Medulla oblongata (tissue), 1 donor: ENCODE results near the gene HOXB9.

ENCODE experiments used
- DNase-seq: peaks from one replicate; pipeline ENCODE4 v3.0.0-alpha.2; 2015; ENCODE audit errors: extremely low spot score

The HOXB9 gene

DNA sequence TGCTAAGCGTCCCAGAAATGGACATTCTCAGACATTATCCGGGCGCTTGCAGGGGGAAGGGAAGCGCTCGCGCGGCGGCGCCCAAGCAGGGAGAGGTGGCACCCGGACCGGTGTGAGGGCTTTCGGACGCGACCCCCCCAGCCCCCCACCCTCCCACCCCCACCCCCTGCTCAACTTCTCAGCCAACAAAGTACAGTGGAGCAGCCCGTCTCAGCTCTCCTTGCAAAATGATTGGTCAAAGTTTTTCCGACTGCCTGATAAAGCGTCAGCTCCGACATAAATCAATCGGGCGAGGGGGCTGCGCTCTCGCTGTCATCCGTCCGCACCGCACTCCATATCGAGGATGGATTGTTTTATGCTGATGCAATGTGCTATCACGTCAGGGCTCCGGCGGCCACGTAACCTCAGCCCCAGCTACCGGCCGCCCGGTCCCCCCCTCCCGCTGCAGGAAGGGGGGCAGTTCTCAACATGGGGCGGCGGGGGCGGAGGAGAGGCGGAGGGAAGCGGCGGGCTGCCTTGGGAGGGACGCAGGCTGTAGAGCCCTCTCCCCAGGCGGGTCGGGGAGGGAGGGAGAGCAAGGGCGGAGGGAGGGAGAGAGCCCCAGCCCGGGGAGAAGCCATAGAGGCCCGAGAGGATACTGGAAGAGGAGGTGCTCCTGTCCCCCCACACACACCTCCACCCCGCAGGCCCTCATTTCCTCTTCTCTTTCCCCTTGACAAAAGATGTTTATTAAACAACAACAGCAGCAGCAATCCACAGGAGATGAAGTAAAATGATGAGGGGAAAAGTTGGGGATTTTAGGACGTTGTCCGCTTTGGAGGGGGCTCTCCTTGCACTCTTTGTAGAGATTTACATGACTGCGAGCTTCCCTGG lies at the start of gene HOXB9:
Gene HOXB9, minus strand, starts transcription at position 114 of the 873 bp plus-strand sequence. Its CDS starts 89 bp downstream, at position 25.
- no peak for DNase-seq

DNA sequence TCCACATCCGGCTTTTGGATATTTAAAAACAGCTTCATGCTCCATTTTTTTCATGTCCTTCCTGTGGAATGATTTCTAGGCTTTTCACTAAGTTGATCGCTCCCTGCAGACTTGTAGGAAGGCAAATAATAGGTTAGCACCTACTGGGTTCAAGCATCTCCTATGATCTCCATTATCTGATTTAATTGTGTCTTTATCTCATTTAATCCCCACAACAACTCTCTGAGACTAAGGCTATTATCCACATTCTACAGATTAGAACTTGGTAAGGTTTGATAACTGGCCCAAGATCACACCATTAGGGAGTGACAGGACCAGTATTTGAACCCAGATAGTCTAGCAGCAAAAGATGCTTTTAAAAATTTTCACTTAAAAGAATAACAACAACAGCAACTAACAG lies 46.2 kb upstream of the HOXB9 start:
- no peak for DNase-seq

DNA sequence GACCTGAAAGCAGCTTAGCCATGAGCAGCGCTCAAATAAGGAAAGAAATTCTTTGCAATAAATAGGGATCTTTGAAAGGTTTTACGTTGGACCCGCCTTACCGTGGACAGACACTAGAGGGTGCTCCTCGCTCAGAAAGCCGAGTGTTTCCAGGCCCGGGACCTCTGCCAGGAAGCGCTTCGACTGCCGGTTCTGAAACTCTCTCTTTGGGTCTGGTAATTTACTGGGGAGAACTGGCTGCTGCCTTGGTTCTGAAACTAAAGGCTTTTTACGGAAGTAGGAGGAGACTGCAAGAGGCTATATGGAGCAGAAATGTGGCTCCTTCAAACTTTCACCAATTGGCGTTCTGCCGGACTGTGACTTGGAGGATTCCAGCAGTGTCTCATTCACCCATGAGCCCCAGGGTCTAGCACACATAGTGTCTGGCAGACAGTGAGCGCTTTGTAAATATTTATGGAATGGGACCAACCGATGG lies 45.6 kb upstream of the HOXB9 start:
- peak; percentile 92 for DNase-seq

DNA sequence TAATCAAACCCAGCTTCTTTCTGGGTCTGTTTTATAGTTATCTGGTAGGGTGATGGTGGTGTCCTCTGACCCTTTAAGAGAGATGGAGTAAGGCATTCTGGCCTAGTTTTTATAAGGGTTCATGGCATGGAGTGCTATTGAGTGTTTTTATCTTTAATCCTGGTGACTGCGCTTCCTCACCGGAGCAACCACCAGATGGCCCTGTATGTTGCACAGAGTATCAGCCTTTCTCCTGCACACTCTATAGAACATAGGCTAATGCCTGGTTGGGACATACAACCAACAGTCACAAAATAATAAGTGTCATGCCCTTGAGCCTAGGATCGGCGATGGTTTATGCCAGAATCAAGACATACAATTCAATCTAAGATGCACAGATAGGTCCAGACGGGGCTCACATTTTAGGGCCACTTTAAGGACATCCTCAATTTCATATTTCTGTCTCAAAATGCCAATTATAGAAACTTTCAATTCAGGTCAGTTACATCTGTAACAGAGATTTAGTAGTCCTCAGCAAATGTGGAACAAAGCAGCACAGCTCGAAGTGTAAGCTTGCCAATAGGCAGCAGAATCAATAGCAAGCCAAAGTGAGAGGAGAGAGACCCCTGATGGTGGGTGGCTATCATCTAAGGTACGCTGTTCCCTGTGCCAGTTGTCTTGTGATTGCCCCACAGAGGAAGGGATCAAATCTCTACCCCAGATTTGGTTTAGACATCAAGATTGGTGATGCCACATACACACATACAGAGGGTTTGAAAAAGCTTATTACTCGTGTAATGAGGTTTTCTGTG lies 37.2 kb upstream of the HOXB9 start:
- no peak for DNase-seq

DNA sequence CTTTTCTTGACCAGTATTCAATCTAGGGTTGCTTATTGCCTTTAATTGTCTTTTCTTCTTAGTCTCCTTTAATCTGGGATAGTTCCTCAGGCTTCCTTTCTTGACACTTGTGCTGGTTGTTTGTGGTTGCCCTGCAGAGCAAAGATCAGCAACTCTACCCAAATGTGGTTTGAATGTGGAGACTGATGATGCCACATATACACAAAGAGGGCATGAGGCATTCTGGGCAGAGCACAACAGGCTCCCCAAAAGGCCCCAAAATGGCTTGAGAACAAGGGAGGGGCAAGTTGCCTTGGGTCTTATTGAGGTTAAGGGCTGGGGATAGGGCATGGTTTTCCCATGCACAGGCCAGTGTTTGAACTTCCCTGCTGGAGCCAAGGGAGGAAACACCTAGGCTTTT lies 29.8 kb upstream of the HOXB9 start:
- DNase-seq, result no peak

DNA sequence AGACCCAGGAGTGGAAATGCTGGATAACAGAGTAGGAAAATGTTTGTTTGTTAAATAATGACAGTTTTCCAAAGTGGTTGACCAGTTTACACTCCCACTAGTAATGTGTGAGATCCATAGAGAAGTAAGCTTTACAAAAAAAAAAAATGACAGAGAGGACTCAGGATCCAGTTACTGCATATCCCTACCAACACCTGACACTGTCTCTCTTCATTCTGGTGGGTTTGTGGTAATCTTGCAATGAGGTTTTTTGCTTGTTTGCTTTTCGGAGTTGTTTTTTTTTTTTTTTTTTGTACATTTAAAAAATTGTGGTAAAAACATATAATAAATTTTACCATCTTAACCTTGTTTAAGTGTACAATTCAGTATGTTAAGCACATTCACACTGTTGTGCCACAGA lies 23.6 kb upstream of the HOXB9 start:
- no peak for DNase-seq

DNA sequence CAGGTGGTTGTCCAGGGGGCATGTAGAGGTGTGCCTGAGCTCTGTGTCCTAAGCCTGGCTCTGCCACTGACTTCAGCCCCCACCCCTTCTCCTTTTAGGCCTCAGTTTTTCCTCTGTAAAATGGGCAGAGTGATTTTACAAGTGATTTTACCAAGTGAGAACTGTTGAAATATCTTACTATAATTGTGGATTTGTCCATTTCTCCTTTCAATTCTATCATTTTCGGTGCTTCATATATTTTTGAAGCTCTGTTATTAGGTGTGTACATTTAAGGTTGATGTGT lies 21.7 kb upstream of the HOXB9 start:
- DNase-seq, result no peak

DNA sequence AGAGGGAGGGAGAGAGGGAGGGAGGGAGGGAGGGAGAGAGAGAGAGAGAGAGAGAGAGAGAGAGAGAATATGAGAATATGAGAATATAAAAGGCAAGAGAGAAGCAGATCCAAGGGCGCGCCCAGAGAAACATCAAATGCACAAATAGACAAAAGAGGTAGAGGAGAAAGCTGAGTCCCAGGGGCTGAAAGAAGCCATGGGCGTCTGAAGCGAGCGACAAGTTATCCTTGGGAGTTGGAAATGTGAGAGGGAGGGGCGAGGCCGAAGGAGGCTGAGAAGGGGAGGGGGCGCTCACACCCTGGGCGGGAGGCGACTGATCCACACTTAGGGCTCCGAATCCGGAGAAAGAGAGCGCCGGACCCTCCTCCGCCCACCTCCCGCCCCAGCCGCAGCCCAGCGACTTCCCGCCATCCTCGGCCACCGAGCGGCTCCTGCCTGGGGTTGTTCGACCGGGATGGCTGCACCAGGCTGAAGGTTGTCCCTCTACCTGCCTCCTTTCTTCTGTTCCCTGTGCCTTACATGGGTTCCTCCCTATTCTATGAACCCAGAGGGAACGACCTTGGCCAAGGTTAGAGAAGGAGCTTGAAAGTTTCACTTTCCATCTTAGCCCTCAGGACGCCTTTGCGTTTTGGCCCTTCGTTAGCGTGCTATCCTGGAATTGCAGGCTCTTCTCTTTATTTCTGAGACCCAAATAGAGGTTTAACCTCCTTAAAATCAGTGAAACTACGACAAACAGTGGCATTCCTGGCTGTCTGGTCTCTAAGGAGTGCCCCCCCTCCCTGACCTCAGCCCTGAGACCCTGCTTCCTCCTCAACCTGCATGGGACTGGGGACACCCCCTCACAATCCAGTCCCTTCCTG lies 21.2 kb upstream of the HOXB9 start:
- DNase-seq, result no peak

DNA sequence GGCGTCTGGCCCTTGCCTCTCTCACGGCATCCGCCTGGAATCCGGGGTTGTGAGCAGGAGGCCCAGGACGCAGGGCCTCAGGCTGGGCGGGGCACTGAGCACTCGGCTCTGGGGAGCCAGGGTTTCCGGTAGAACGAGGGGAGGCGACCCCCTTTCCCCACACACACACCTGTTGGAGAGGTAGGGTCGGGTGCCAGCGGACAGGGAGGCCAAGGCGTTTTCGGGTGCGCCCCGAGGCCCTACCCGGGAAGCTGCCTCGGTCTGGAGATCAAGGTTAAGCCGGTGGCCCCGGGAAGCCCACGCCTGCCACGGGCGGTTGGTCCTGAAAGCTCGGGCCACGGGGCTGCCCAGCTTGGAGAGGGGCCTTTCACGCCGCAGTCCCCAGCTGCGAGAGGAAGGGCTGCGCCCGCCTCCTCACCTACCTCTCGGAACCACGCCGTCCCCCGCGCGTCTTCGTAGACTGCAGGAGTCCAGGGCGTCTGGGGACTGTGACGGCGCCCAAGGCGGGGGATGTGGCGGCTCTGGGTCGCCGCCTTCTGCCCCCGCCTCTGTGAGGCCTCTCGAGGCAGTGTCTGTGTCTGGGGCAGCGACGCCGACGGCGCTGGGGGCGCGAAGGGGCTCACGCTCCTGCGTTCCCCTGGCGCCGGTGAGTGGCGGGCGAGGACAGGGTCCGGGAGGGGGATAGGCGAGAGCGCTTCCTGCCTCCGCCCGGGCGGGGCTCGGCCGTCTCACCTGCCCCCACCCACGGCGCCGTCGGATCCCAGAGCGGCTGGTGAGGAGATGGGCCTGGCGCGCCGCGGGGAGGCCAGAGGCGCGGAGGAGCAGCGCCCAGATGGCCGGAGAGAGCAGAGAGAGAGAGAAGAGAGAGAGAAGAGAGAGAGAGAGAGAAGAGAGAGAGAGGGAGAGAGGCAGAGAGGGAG lies 20.3 kb upstream of the HOXB9 start:
- DNase-seq, result no peak

DNA sequence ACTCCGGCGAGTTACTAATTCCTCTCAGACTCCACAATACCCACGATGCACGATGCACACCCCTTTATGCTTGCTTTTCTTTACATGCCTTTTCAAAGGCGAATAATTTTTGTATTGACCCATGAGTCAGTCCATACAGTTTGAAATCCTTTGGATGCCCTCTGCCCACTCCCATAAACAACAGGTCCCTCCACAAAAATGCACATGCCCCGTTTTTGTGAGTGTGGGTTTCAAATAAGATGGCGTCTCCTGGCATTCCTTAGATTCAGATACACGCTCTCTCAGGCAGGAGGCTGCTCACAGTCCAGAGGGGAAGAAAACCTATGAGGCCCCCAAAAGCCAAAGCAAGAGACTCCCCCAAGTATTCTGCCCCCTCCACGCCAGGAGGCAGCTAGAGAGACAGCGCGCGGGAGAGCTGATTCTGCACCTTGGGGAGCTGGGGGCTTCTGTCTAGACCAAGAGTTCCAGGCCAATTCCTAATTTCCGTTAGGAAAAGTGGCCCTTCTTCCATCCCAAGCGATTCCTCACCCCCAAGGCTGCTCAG lies 19.6 kb upstream of the HOXB9 start:
- no peak for DNase-seq

DNA sequence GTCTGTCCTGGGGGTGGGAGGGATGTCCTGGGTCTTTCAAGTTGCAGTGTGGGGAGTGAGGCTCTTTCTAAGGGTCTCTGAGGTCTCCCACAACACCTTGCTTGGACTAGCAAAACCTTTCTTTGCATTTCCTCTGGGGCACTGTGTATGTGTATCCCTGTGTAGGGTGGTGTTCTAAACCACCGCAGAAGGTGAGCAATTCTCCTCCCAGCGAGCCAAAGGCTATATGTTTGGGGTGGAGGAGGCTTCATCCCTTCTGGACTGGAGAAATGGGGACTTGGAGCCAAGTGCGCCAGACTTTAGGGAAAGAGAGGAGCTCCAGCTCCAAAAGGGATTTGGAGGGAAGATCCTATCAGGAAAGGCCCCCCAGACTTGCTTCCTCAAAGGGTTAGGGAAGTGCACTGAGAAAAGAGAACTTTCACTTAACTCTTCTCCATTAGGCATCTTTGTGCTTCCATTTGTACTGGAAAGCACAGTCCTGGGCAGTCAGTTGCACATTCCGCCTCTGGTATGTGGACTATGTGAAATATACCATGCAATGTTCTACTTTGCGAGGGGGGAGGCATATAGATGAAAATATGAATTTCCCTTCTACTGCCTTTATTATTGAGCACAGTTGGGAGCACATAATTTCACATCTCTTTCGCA lies 18.9 kb upstream of the HOXB9 start:
- no peak for DNase-seq

DNA sequence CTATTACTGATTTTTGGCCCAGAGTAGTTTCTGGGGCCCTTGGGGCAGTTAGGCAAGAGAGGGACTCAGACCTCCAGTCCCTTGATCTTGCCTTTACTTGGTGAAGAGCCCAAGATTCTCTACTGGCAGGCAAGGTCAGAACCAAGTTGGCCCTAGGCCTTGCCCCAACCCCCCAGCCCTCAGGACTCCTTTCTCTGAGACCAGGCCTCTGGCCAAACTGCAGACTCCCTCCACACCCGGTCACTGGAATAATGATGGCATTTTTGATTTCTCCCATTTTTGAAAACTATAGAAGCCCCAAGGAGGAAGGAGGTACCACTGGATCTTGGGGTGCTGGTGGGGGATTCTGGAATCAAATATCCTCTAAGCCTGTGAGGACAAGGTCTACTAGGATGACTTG lies 18.0 kb upstream of the HOXB9 start:
- no peak for DNase-seq

DNA sequence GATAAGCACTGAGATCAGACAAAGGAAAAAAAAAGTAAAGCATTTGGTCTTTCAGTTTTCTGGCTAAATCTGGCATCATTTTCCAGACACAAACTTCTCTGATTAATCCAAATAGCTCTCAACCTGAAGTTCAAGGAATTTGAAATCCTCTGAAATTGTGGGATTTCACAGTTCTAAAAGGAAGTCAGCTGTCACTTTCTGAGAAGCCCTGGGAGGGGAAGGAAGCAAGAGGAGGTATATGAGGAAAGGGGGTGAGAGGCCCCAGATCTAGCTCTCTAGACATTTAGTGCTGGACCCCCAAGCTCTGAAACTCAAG lies 17.5 kb upstream of the HOXB9 start:
- no peak for DNase-seq

DNA sequence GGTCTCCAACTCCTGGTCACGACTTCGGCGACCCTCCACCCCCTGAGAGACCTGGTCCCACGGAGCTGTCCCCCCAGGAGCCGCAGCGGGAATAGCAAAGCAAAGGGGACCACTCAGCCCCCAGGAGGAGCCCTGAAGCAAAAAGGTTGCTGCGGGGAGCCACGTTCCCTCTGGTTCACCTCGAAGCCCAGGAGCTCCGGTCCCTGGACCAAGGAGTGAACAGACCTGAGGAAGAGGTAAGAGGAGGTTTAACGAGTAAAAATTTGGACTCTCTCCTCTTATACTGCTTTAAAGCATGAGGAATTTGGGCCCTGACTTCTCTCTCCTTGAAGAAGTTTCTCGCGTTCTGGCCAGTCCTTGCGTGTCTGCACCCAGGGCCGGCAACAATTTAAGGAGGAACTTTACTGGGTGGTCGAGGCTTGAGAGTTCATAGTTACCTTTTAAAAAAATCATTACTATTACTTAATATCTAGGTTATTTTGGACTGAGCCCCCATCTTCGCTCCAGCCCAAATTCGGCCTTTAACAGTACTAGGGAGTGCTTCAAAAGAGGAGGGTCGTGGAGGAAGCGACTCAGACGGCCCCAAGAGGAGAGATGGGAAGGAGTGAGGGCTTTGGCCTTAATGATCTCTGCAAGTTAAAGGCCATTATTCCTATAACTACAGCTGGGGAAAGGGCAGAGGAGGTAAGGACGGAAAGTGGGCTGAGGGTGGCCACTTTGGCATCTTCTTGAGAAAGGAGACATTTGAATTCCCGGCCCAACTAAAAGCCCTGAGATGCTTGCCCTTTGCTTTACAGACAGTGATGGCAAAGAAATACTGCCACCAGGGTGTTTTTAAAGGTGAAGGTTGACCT lies 16.9 kb upstream of the HOXB9 start:
- no peak for DNase-seq

DNA sequence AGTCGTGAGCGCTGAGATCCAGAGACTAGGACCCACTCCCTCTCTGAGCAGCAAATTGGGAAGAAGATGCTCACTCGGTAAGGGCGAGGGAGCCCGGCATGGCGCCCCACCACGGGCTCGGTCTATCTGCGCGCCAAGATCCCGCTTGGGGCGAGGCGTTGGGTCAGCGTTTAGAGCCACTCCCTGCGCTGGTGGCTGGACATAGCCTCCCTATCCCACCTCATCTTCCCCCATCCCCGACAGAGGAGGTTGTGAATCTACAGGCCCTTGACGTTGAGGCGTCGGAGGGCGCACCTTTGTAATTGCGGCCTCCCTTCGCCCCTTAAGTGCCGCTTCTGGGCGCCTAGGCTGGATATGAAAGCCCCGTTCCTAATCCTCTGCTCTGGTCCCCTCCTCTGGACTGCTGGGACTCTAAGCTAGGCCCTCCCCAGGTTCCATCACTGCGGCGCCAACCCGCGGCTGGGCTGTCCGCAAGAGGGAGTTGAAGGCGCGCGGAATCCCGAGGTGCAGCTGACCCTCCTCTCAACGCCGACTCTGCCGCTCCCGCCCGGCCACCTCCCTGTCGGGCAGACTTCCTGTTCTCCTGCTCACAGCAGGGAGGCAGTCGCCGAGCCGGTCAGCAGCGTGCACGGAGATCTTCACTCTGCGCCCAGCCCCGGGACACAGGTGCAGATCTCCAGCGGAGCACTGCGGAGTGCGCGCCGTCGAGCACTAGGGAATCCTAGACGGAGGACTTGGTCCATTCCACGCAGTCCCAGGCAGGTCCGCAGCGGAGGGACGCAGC lies 16.1 kb upstream of the HOXB9 start:
- no peak for DNase-seq

DNA sequence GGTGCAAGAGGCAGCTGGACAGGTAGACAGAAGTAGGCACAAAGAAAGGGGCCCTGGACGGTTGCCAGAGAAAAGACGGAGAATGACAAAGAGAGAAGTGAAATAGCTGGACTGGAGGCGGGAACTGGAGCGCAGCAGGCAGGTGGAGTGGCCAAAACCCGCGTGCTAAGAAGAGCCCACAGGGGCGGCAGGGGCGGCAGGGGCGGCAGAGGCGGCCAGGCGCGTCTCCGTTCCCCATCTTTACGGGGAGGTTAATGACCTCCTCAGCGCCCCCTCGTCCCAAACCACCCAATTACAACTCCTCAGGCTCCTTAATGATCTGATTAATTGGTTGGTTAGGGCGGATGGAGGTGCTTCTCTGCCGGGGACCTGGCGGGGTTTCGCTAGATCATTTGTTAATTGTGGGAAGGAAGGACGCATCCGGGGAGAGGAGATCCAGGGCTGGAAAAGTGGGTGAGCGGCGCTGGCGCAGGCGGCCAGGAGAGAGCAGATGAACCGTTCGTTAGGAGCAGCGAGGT lies 15.4 kb upstream of the HOXB9 start:
- DNase-seq, result no peak

DNA sequence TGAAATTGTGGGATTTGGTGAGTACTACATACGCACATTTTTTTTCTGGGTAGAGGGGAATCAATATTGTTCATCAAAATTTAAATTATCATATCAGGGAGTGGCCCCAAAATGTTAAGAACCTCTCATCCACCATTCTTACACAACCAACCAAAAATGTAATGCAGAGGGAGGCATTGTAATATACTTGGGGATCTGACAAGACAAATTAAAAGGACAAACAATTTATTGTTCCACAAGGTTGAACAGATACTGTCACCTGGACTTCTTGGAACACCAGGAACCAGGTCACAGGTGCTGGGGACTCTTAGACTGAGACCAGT lies 14.7 kb upstream of the HOXB9 start:
- no peak for DNase-seq

DNA sequence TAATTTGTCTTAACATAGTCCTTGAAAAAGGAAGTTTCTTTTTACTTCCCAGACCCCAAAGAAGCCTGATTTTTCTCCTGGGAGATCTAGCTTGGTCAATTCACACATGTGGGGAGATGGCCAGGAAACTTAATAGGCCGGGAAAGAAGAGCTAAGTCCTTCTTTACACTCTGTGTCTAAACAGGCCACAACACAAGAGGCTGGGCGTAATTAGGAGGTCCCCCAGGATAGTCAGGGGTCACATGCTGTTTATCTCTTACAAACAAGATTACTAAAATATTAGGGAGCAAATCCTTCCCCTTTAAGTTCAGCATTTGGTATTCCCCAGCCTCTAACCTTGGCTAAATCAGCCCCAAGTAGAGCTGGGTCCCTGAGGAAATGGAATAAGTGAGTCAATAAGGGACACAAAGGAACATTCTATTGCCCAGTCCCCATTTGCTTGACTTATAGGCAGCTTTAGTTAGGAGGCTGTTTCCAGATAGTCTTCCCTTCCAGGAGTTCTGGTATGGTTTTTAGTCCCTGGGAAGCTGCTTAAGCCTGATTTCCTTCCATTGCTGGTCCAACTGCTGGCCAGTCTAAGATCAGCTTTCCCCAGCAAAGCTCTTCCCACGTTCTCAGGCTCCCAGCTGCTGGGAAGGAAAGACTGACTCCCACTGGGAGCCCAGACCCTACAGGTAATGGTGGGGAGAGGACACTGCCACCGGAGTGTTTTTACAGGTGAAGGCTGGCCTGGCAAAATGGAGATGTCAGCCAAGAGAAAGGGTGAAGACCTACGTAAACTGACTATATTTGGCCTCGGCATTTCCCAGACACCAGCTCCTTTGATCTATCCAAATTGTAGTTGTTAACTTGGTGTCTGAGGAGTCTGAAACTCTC lies 14.1 kb upstream of the HOXB9 start:
- DNase-seq, result no peak
